T-cell (primary cell): ENCODE data around the gene THAP7. TPM values are rescaled to one million over a fixed set of nuclear protein-coding genes. Genes with fewer than 3 reads are reported as not detected.

Experiments used
- ATAC-seq, 4 experiments: fragments of 200-7000 bp in 3 of 4; fragments of 150-1000 bp in 1 of 4; cut with Tn5 transposase; replicated peaks in 1 of 4; 1 replicate in 3 of 4; 2 replicates in 1 of 4; pipeline ENCODE4 v1.10.0; 2021; ENCODE audit warnings: moderate library complexity in 3 of 4, mild to moderate bottlenecking in 2 of 4, moderate number of reproducible peaks in 1 of 4
- CTCF ChIA-PET, 2 donors: fragments of 300-600 bp; sonication (Branson Sonifier 250); formaldehyde crosslinking; loops; one replicate each; lab custom pipeline; 2022; ENCODE audit warnings: antibody characterized with exemption in 2 of 2; lab: Charles Lee
- POLR2A ChIA-PET, 2 donors: fragments of 300-600 bp; sonication (Branson Sonifier 250); formaldehyde crosslinking; loops; one replicate each; lab custom pipeline; 2022; ENCODE audit warnings: antibody characterized with exemption in 2 of 2; lab: Charles Lee
- DNase-seq, 35 experiments: peaks; one replicate each; pipeline versions ENCODE4 v3.0.0 to v3.0.0-alpha.2; 2013 to 2023
- H3K27ac ChIP-seq: one replicate; pipeline ENCODE4 v1.5.1; 2013; ENCODE audit warnings: low read length
- H3K27me3 ChIP-seq, 2 experiments: replicated peaks in 1 of 2; 1 replicate in 1 of 2; 2 replicates in 1 of 2; pipeline versions ENCODE4 v1.6.1 to v1.7.0; 2013; ENCODE audit warnings: low read length in 1 of 2, mixed read lengths in 1 of 2; ENCODE audit not compliant: control insufficient read depth in 2 of 2, insufficient read depth in 2 of 2; ENCODE audit errors: extremely low read depth in 1 of 2
- H3K36me3 ChIP-seq, 2 donors: 1 replicate in 1 of 2; 2 replicates in 1 of 2; pipeline versions ENCODE4 v1.6.1 to v1.7.0; 2013; ENCODE audit warnings: low read length in 1 of 2; ENCODE audit not compliant: control insufficient read depth in 2 of 2, insufficient read depth in 1 of 2; ENCODE audit errors: extremely low read depth in 1 of 2
- H3K4me1 ChIP-seq, 2 experiments: 1 replicate in 1 of 2; 2 replicates in 1 of 2; pipeline versions ENCODE4 v1.6.1 to v1.7.0; 2013; ENCODE audit warnings: low read length in 2 of 2, mixed read lengths in 1 of 2; ENCODE audit not compliant: insufficient read depth in 2 of 2, control insufficient read depth in 1 of 2; ENCODE audit errors: extremely low read depth in 1 of 2
- H3K4me3 ChIP-seq, 2 donors: 1 replicate in 1 of 2; 2 replicates in 1 of 2; pipeline versions ENCODE4 v1.5.1 to v1.7.0; 2013; ENCODE audit warnings: mild to moderate bottlenecking in 2 of 2, low read length in 1 of 2, moderate library complexity in 1 of 2; ENCODE audit not compliant: control insufficient read depth in 1 of 2; ENCODE audit errors: extremely low read depth in 1 of 2
- H3K9me3 ChIP-seq: 2 replicates; pipeline ENCODE4 v1.7.0; 2013
- H3K27ac Mint-ChIP-seq, 2 donors: one replicate each; pipeline ENCODE4 v1.8.0; 2020 to 2021; ENCODE audit warnings: mild to moderate bottlenecking in 2 of 2, mixed read lengths in 2 of 2
- H3K27me3 Mint-ChIP-seq, 2 donors: one replicate each; pipeline ENCODE4 v1.8.0; 2021 to 2022; ENCODE audit warnings: mixed read lengths in 2 of 2
- H3K36me3 Mint-ChIP-seq: one replicate; pipeline ENCODE4 v1.8.0; 2021; ENCODE audit warnings: mixed read lengths
- H3K4me1 Mint-ChIP-seq, 3 donors: one replicate each; pipeline ENCODE4 v1.8.0; 2020 to 2022; ENCODE audit warnings: mixed read lengths in 3 of 3, mild to moderate bottlenecking in 1 of 3
- H3K4me3 Mint-ChIP-seq, 3 donors: one replicate each; pipeline ENCODE4 v1.8.0; 2020 to 2022; ENCODE audit warnings: mild to moderate bottlenecking in 3 of 3, mixed read lengths in 3 of 3, moderate library complexity in 3 of 3
- H3K9me3 Mint-ChIP-seq, 3 donors: one replicate each; pipeline ENCODE4 v1.8.0; 2020 to 2022; ENCODE audit warnings: mixed read lengths in 3 of 3
- WGBS: methylation state at CpG from one replicate; pipeline ENCODE4 v1.1.5; 2013; ENCODE audit warnings: missing lambda C conversion rate; ENCODE audit not compliant: insufficient coverage; 5-methylcytosine and 5-hydroxymethylcytosine counted together
- total RNA-seq, 35 experiments: library from RNA in 6 of 35; stranded (reverse) in 6 of 35; fragments of 120-200 nt in 1 of 35; gene quantifications; one replicate each; pipeline versions ENCODE4 v1.2.1 to v1.2.4 and lab custom pipeline; 2013 to 2026

The THAP7 gene
- total RNA-seq, 5 donors from 2014 or later (not counting 1 experiment from before 2014, with no cell fraction given) = 46.4 to 61.1 (median 56.8) TPM

DNA sequence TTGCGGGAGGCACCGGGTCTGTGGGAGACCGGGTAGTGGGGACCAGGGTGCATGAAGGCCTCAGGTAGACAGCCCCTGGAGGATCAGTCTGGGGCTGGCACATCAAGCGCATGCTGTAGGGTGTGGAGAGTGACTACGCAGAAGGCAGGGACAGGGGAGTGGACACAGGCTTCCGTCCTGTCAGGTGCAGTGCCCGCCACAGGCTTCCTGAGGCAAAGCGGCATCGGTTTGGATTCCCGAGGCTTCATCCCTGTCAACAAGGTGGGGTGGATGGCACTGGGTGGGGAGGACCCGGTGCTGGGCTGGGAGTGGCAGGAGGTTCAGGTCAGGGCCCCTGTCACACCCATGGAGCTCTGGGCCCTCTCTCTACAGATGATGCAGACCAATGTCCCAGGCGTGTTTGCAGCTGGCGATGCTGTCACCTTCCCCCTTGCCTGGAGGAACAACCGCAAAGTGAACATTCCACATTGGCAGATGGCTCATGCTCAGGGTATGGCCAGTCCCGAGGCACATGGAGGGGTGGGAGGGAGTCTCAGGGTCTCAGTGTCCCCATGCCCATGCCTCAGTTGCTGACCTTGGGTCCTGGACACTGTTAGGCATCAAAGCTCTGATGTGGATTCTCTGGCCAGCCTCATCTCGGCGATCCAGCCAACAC is 24.3 kb downstream of the THAP7 start:
- Histone ChIP-seq H3K9me3 (no peaks in the 10 kb centered on the region), H3K27me3 (peaks cover 0 to 38% of the 10 kb centered on the region in 2 experiments), H3K4me1 (peaks cover 3 to 34% of the 10 kb centered on the region in 2 experiments), H3K36me3 (no peaks in the 10 kb centered on the region), H3K4me3 (no peak overlapping the region), H3K27ac (no peak overlapping the region)
- Mint-ChIP-seq H3K27ac (peak overlapping the region in 1 of 2 donors; percentile 39), H3K4me3 (no peak overlapping the region), H3K4me1 (peaks cover 28 to 30% (median 30%) of the 10 kb centered on the region in 3 donors), H3K27me3 (peaks cover 0 to 2% of the 10 kb centered on the region in 2 donors), H3K36me3 (no peaks in the 10 kb centered on the region), H3K9me3 (no peaks in the 10 kb centered on the region)
- WGBS = 80% methylated on average over 14 of the region's 17 CpGs
- ChIA-PET POLR2A (interaction anchor here in 1 of 2 donors (0.5 kb wide), 1 partner anchor 30 kb away, joined by 4 read pairs; no protein-coding TSS in a partner anchor), CTCF (no interaction called here)
- DNase-seq (no peak), ATAC-seq (no peak)

DNA sequence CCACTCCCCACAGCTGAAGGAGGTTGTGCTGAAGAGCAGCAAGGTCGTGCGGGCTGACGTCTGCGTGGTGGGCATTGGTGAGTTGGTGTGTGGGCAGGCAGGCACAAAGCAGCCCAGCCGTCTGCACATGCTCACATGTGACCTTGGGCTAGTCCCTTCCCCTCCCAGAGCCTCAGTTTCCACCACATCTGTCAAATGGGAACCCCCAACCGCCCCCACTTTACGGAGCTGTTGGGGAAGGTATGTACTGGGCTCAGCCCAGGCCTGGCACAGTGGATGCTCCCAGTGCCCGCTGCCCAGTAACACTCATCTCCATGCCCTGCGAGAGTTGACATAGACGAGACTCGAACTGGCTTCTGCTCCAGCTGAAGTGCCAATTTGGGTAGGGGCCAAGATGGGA is 24.9 kb downstream of the THAP7 start:
- Mint-ChIP-seq H3K4me3 (no peak overlapping the region), H3K27ac (no peak overlapping the region), H3K27me3 (peaks cover 0 to 2% of the 10 kb centered on the region in 2 donors), H3K9me3 (no peaks in the 10 kb centered on the region), H3K36me3 (no peaks in the 10 kb centered on the region), H3K4me1 (peaks cover 25 to 27% (median 27%) of the 10 kb centered on the region in 3 donors)
- WGBS = 87% methylated on average over 6 of the region's 11 CpGs
- Histone ChIP-seq H3K9me3 (no peaks in the 10 kb centered on the region), H3K36me3 (no peaks in the 10 kb centered on the region), H3K4me3 (no peak overlapping the region), H3K27ac (no peak overlapping the region), H3K27me3 (peaks cover 0 to 38% of the 10 kb centered on the region in 2 experiments), H3K4me1 (peaks cover 3 to 30% of the 10 kb centered on the region in 2 experiments)
- DNase-seq (no peak), ATAC-seq (no peak)
- CTCF ChIA-PET = no interaction called here
- POLR2A ChIA-PET = no interaction called here

DNA sequence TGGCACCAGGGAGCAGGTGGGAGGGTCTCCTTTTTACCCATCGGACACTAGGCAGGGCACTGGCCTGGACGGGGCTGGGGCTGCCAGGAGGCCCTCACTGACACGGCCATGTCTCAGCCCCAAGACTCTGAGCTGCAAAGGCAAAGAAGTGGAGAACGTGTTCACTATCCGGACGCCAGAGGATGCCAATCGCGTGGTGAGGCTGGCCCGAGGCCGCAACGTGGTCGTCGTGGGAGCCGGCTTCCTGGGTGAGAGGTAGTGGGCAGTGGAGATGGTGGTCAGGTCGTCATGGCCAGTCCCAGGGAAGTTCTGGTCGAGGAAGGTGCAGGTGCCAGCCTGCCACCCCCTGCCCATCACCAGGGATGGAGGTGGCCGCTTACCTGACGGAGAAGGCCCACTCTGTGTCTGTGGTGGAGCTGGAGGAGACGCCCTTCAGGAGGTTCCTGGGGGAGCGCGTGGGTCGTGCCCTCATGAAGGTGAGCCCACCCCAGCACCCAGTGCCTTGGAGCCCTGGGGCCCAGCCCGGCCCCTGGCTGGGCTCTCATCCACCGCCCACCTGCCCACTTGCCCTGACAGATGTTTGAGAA is 25.5 kb downstream of the THAP7 start:
- 72% methylated on average over 9 of the region's 24 CpGs for WGBS
- no peaks in the 10 kb centered on the region for H3K9me3 ChIP-seq
- no peaks in the 10 kb centered on the region for H3K36me3 ChIP-seq
- peaks cover 0 to 38% of the 10 kb centered on the region in 2 experiments for H3K27me3 ChIP-seq
- no peak overlapping the region for H3K4me3 Mint-ChIP-seq
- ATAC-seq (no peak), DNase-seq (no peak)
- H3K4me1 ChIP-seq = peaks cover 3 to 26% of the 10 kb centered on the region in 2 experiments
- H3K4me1 Mint-ChIP-seq = peaks cover 23 to 25% (median 24%) of the 10 kb centered on the region in 3 donors
- H3K27ac Mint-ChIP-seq = no peak overlapping the region
- no peaks in the 10 kb centered on the region for H3K36me3 Mint-ChIP-seq
- no peak overlapping the region for H3K4me3 ChIP-seq
- no peaks in the 10 kb centered on the region for H3K9me3 Mint-ChIP-seq
- ChIA-PET POLR2A (no interaction called here), CTCF (no interaction called here)
- H3K27me3 Mint-ChIP-seq = peaks cover 0 to 2% of the 10 kb centered on the region in 2 donors
- H3K27ac ChIP-seq = no peak overlapping the region

DNA sequence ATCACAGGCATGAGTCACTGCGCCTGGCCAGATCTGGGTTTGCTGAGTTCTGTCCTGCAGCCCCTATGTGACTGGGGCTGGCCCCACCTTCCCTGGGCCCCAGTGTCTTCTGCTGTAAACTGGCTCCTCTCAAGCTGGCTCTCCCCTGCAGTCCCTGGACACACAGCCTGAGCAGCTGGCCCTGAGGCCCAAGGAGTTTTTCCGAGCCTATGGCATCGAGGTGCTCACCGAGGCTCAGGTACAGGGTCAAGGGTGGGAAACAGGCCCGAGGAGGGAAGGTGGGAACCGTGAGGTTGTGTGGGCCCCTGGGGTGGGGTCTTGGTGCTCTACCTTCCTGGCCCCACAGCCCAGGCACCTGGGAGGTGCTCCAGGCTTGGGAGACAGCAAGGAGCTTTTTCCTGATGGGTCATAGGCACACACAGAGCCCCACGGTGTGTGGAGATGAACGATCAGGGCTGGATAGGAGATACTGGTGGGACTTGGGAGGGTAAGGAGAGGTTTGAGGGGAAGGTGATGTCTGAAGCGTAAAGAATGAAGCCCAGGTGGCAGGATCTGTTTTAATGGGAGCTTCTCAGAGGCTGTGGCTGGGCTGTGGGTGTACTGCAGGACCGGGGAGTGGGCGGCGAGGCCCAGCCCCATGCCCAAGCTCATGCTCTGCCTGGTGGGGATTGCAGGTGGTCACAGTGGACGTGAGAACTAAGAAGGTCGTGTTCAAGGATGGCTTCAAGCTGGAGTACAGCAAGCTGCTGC is 26.2 kb downstream of the THAP7 start:
- CTCF ChIA-PET = no interaction called here
- no peak overlapping the region for H3K4me3 ChIP-seq
- Mint-ChIP-seq H3K4me1 (peaks cover 16 to 18% (median 17%) of the 10 kb centered on the region in 3 donors), H3K27me3 (peaks cover 0 to 2% of the 10 kb centered on the region in 2 donors), H3K36me3 (no peaks in the 10 kb centered on the region), H3K4me3 (no peak overlapping the region), H3K9me3 (no peaks in the 10 kb centered on the region), H3K27ac (no peak overlapping the region)
- DNase-seq (no peak), ATAC-seq (no peak)
- no peaks in the 10 kb centered on the region for H3K9me3 ChIP-seq
- no peaks in the 10 kb centered on the region for H3K36me3 ChIP-seq
- no peak overlapping the region for H3K27ac ChIP-seq
- WGBS = 76% methylated on average over 14 of the region's 14 CpGs
- H3K27me3 ChIP-seq = peaks cover 0 to 38% of the 10 kb centered on the region in 2 experiments
- peaks cover 0 to 20% of the 10 kb centered on the region in 2 experiments for H3K4me1 ChIP-seq
- POLR2A ChIA-PET = no interaction called here

- CTCF ChIA-PET = interaction anchor here (0.5 to 0.8 kb wide), 2 partner anchors 37 to 556 kb away, joined by 3 read pairs; no protein-coding TSS in a partner anchor
- no peaks in the 10 kb centered on the region for H3K36me3 ChIP-seq
- DNase-seq (no peak), ATAC-seq (no peak)
- no peak overlapping the region for H3K27ac Mint-ChIP-seq
- H3K36me3 Mint-ChIP-seq = no peaks in the 10 kb centered on the region
- no peak overlapping the region for H3K4me3 Mint-ChIP-seq
- WGBS = 89% methylated on average over 3 of the region's 16 CpGs
- no peak overlapping the region for H3K27ac ChIP-seq
- H3K9me3 ChIP-seq = no peaks in the 10 kb centered on the region
- peaks cover 0 to 37% of the 10 kb centered on the region in 2 experiments for H3K27me3 ChIP-seq
- POLR2A ChIA-PET = no interaction called here
- H3K4me3 ChIP-seq = no peak overlapping the region
- peaks cover 0 to 7% of the 10 kb centered on the region in 2 experiments for H3K4me1 ChIP-seq
- peaks cover 6 to 8% (median 7%) of the 10 kb centered on the region in 3 donors for H3K4me1 Mint-ChIP-seq
- H3K27me3 Mint-ChIP-seq = peaks cover 0 to 2% of the 10 kb centered on the region in 2 donors
- no peaks in the 10 kb centered on the region for H3K9me3 Mint-ChIP-seq
These were observed 27.5 kb downstream of the THAP7 start for GRCh38 chr22:20974336-20974955.
